NCI-H226 (cell line): ENCODE data around the gene PTPRF.
A peak's percentile ranks its signal among the peaks of the same experiment; 100 is the strongest.

Experiments used
- DNase-seq: peaks from one replicate; pipeline ENCODE4 v3.0.0-alpha.2; 2015

Gene PTPRF

GRCh38 chr1:43513471-43514173 lies 17.1 kb upstream of the PTPRF start:
- no peak for DNase-seq

- no peak for DNase-seq
These were observed 11.6 kb upstream of the PTPRF start for GRCh38 chr1:43518935-43519686.

- DNase-seq, result no peak
These were observed 10.4 kb upstream of the PTPRF start for GRCh38 chr1:43520100-43520778.

- no peak for DNase-seq
These were observed 9.6 kb upstream of the PTPRF start for GRCh38 chr1:43521078-43521477.

GRCh38 chr1:43521756-43522155 lies 8.9 kb upstream of the PTPRF start:
- DNase-seq, result no peak

- no peak for DNase-seq
These were observed 8.3 kb upstream of the PTPRF start for GRCh38 chr1:43522431-43522775.

GRCh38 chr1:43522776-43523480 lies 7.8 kb upstream of the PTPRF start:
- DNase-seq, result peak; percentile 97

GRCh38 chr1:43524804-43525203 lies 5.9 kb upstream of the PTPRF start:
- peak; percentile 91 for DNase-seq

GRCh38 chr1:43526002-43526401 lies 4.7 kb upstream of the PTPRF start:
- peak; percentile 90 for DNase-seq

- no peak for DNase-seq
These were observed 3.4 kb upstream of the PTPRF start for GRCh38 chr1:43527111-43527878.

GRCh38 chr1:43529206-43529731 lies 1.4 kb upstream of the PTPRF start:
- DNase-seq, result peak; percentile 80

GRCh38 chr1:43531107-43531905 lies 623 bp downstream of the PTPRF start:
- DNase-seq, result peak; percentile 78

- no peak for DNase-seq
These were observed 1.4 kb downstream of the PTPRF start for GRCh38 chr1:43531906-43532584.

GRCh38 chr1:43532716-43533115 lies 2.0 kb downstream of the PTPRF start:
- DNase-seq, result no peak

GRCh38 chr1:43533584-43533983 lies 2.9 kb downstream of the PTPRF start:
- no peak for DNase-seq

- no peak for DNase-seq
These were observed 3.6 kb downstream of the PTPRF start for GRCh38 chr1:43534256-43534655.

GRCh38 chr1:43536196-43536863 lies 5.6 kb downstream of the PTPRF start:
- DNase-seq, result no peak

- DNase-seq, result no peak
These were observed 6.2 kb downstream of the PTPRF start for GRCh38 chr1:43536864-43537358.

- no peak for DNase-seq
These were observed 6.9 kb downstream of the PTPRF start for GRCh38 chr1:43537423-43538142.
